ENCODE data around the gene SWI5.

DNA sequence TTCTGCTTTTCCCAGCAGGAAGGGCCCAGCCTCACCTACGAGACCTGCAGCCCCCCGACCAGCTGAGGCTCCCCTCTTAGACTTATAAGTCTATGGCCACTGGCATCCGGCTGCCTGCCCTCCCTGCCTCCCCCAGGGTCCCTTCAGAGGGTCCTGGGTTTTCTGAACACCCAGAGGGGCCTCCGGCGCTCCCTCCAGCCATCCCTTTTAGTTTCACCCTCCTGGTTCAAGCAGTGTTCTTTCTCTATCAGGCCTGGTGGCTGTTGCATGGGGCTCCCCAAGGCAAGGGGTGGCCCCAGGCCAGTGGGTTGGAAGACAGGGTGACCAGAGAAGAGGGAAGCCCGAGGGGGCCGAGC lies 22.1 kb upstream of the SWI5 start:
- no peak for TF ChIP-seq YY1 (IDR thresholded peaks at IDR 0.05; ENCODE audit: extremely low read depth, insufficient replicate concordance, low read depth, low read length)
- no peak for TF ChIP-seq SIN3A (IDR thresholded peaks at IDR 0.05; ENCODE audit: low read depth)
- TF ChIP-seq, protein P1, sequence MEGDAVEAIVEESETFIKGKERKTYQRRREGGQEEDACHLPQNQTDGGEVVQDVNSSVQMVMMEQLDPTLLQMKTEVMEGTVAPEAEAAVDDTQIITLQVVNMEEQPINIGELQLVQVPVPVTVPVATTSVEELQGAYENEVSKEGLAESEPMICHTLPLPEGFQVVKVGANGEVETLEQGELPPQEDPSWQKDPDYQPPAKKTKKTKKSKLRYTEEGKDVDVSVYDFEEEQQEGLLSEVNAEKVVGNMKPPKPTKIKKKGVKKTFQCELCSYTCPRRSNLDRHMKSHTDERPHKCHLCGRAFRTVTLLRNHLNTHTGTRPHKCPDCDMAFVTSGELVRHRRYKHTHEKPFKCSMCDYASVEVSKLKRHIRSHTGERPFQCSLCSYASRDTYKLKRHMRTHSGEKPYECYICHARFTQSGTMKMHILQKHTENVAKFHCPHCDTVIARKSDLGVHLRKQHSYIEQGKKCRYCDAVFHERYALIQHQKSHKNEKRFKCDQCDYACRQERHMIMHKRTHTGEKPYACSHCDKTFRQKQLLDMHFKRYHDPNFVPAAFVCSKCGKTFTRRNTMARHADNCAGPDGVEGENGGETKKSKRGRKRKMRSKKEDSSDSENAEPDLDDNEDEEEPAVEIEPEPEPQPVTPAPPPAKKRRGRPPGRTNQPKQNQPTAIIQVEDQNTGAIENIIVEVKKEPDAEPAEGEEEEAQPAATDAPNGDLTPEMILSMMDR (IDR thresholded peaks at IDR 0.05 in 2 of 3, conservative IDR thresholded peaks at IDR 0.05 in 1 of 3; ENCODE audit: borderline replicate concordance in 1 of 3, insufficient read depth in 1 of 3, low read depth in 2 of 3, low read length in 2 of 3): no peak
- TF ChIP-seq POLR2A (IDR thresholded peaks at IDR 0.05; ENCODE audit: borderline replicate concordance, extremely low read depth, insufficient read depth, insufficient read length): no peak
- TF ChIP-seq POLR2AphosphoS5 (IDR thresholded peaks at IDR 0.05; ENCODE audit: low read depth, low read length): no peak
- TF ChIP-seq RAD21 (IDR thresholded peaks at IDR 0.05; ENCODE audit: low read depth): no peak

All from HCT116 (cell line).